ENCODE measurements around the gene TNIP2. TPM values are rescaled to one million over a fixed set of nuclear protein-coding genes. Genes with fewer than 3 reads are reported as not detected.

Gene TNIP2
- total and polyA plus RNA-seq, 2 of the 8 experiments (the other 6 are each of a cell fraction or from before 2014, with no cell fraction given) = 23.7 to 37.7 TPM

GRCh38 chr4:2715426-2715825, 40.7 kb downstream of the TNIP2 start:
- no peak overlapping the region for H3K23ac ChIP-seq (ENCODE audit: insufficient read length)
- no peak overlapping the region for H2BK120ac ChIP-seq (replicated peaks; ENCODE audit: low read depth, low read length)
- no peak overlapping the region for H3K9ac ChIP-seq (replicated peaks in 1 of 4; ENCODE audit: extremely low read depth in 1 of 4, low read depth in 3 of 4, low read length in 3 of 4)
- no peak overlapping the region for H3K4me3 ChIP-seq (ENCODE audit: extremely low read depth in 1 of 4, insufficient read depth in 2 of 4, low read depth in 3 of 4, low read length in 4 of 4)
- no peaks in the 10 kb centered on the region for H3K9me3 ChIP-seq (ENCODE audit: insufficient read depth in 2 of 2, low read depth in 1 of 2, low read length in 1 of 2)
- H2AK5ac ChIP-seq (ENCODE audit: low read depth, low read length) = no peak overlapping the region
- no peaks in the 10 kb centered on the region for H3K4me1 ChIP-seq (replicated peaks in 1 of 4; ENCODE audit: control insufficient read depth in 3 of 4, insufficient read depth in 4 of 4, low read length in 3 of 4)
- no peak overlapping the region for H3K14ac ChIP-seq (ENCODE audit: insufficient read length)
- 84% methylated on average over 5 of the region's 5 CpGs; no CpG with 5 or more reads in 1 of the 2 experiments for WGBS, 2 experiments (ENCODE audit: extremely low coverage in 1 of 2, insufficient coverage in 1 of 2, insufficient read length in 1 of 2, insufficient replicate concordance in 2 of 2, low coverage in 1 of 2, low lambda C conversion rate in 2 of 2, missing lambda C conversion rate in 1 of 2)
- H3K18ac ChIP-seq (ENCODE audit: extremely low read depth, low read length) = no peak overlapping the region
- H4K91ac ChIP-seq (replicated peaks; ENCODE audit: insufficient read length, low read length) = no peak overlapping the region
- no peaks in the 10 kb centered on the region for H3K79me1 ChIP-seq (ENCODE audit: low read depth, low read length)
- no peak overlapping the region for H2BK15ac ChIP-seq (ENCODE audit: low read length)
- DNase-seq (ENCODE audit: low read depth in 1 of 2, low spot score in 2 of 2) (no peak), FAIRE-seq (no peak)
- H3K23me2 ChIP-seq (ENCODE audit: low read depth, low read length) = no peaks in the 10 kb centered on the region
- ChIA-PET CTCF (ENCODE audit: partially characterized antibody) (no interaction called here), POLR2A (ENCODE audit: partially characterized antibody) (no interaction called here)
- H3K79me2 ChIP-seq (ENCODE audit: control insufficient read depth in 1 of 2, insufficient read depth in 2 of 2, low read length in 2 of 2) = no peaks in the 10 kb centered on the region
- H4K20me1 ChIP-seq (replicated peaks in 1 of 2; ENCODE audit: control insufficient read depth in 1 of 2, insufficient read depth in 2 of 2, low read length in 2 of 2) = peaks cover 0 to 5% of the 10 kb centered on the region in 2 experiments
- H2AFZ ChIP-seq (ENCODE audit: low read length) = no peak overlapping the region
- no peak overlapping the region for H3K56ac ChIP-seq (replicated peaks; ENCODE audit: insufficient read length, low read depth, low read length)
- H3K4ac ChIP-seq (replicated peaks; ENCODE audit: insufficient read length, low read depth, low read length) = no peak overlapping the region
- H3K4me2 ChIP-seq (ENCODE audit: insufficient read depth in 1 of 2, low read depth in 2 of 2, low read length in 2 of 2) = no peak overlapping the region
- no peak overlapping the region for H3K27ac ChIP-seq (ENCODE audit: low read depth, low read length)
- H3K27me3 ChIP-seq (replicated peaks in 1 of 4; ENCODE audit: control insufficient read depth in 3 of 4, extremely low read depth in 1 of 4, insufficient read depth in 3 of 4, low read length in 3 of 4) = no peaks in the 10 kb centered on the region
- no peak for TF ChIP-seq SIX5 (IDR thresholded peaks at IDR 0.05; ENCODE audit: low read depth, low read length)
- TF ChIP-seq CTBP2 (IDR thresholded peaks at IDR 0.05; ENCODE audit: borderline replicate concordance, insufficient read depth, insufficient read length, low read length) = no peak
- TF ChIP-seq SIN3A (conservative IDR thresholded peaks at IDR 0.05 in 1 of 2, IDR thresholded peaks at IDR 0.05 in 1 of 2; ENCODE audit: low read depth in 1 of 2, low read length in 2 of 2) = no peak
- no peak for TF ChIP-seq GTF2F1 (IDR thresholded peaks at IDR 0.05; ENCODE audit: borderline replicate concordance, low read depth, low read length)
- TF ChIP-seq SAP30 (IDR thresholded peaks at IDR 0.05; ENCODE audit: insufficient read depth, insufficient replicate concordance, low read length) = no peak
- TF ChIP-seq EGR1 (IDR thresholded peaks at IDR 0.05; ENCODE audit: borderline replicate concordance, low read depth, low read length) = no peak
- no peak overlapping the region for H4K5ac ChIP-seq (ENCODE audit: insufficient read length, low read depth, low read length)
- peaks cover 2 to 35% (median 10%) of the 10 kb centered on the region in 4 experiments; a peak in 7 of 8 replicates for H3K36me3 ChIP-seq (ENCODE audit: control insufficient read depth in 2 of 4, insufficient read depth in 4 of 4, low read length in 3 of 4)
- no peak overlapping the region for H2BK12ac ChIP-seq (ENCODE audit: low read depth, low read length)
- H2BK20ac ChIP-seq (ENCODE audit: low read length) = no peak overlapping the region
- no peak overlapping the region for H2BK5ac ChIP-seq (ENCODE audit: low read depth, low read length)
- no peak overlapping the region for H4K8ac ChIP-seq (ENCODE audit: extremely low read depth, insufficient read depth, low read length)
